Upper lobe of right lung (tissue), 1 donor: ENCODE data around the gene PRSS12. TPM values are rescaled to one million over a fixed set of nuclear protein-coding genes. Genes with fewer than 3 reads are reported as not detected.

ENCODE experiments used
- ATAC-seq: fragments of 200-7000 bp; cut with Tn5 transposase; one replicate; pipeline ENCODE4 v1.9.1; 2020; ENCODE audit warnings: mild to moderate bottlenecking, moderate library complexity
- DNase-seq: peaks from one replicate; pipeline ENCODE4 v3.0.0-alpha.2; 2020
- H3K27ac ChIP-seq: fragments of 200-600 bp; one replicate; pipeline ENCODE4 v1.8.0; 2022
- H3K27me3 ChIP-seq: fragments of 200-600 bp; one replicate; pipeline ENCODE4 v1.8.0; 2022; ENCODE audit warnings: mild to moderate bottlenecking
- H3K36me3 ChIP-seq: fragments of 200-600 bp; one replicate; pipeline ENCODE4 v1.8.0; 2022
- H3K4me1 ChIP-seq: fragments of 200-600 bp; one replicate; pipeline ENCODE4 v1.8.0; 2022
- H3K4me3 ChIP-seq: fragments of 200-600 bp; one replicate; pipeline ENCODE4 v1.8.0; 2022; ENCODE audit warnings: mild to moderate bottlenecking
- H3K9me3 ChIP-seq: fragments of 200-600 bp; one replicate; pipeline ENCODE4 v1.8.0; 2022
- CTCF ChIP-seq: fragments of 200-600 bp; IDR thresholded peaks from one replicate; pipeline ENCODE4 v1.8.0; 2022; ENCODE audit warnings: antibody characterized with exemption
- intact Hi-C: fragments of 100-400 bp; cut with DNase I; formaldehyde crosslinking; loops from one replicate; pipeline ENCODE4 v1.11.0; 2022
- total RNA-seq: library from RNA; stranded (reverse); fragmentation: NEBNext Ultra II Directional; extraction: Animal tissue kit (Norgen Biotek cat#: 25700); gene quantifications from one replicate; pipeline ENCODE4 v1.2.1, GENCODE V29; 2021
- donor health status: DM: no; HTN: yes; CAD: no; lungs with severe emphysema.

Gene PRSS12
- total RNA-seq, 1 donor from 2014 or later = 5.4 TPM

GRCh38 chr4:118285931-118286330 lies 66.9 kb downstream of the PRSS12 start:
- no peaks in the 10 kb centered on the region for H3K36me3 ChIP-seq
- intact Hi-C loops = no loop called here
- no peaks in the 10 kb centered on the region for H3K9me3 ChIP-seq
- no peaks in the 10 kb centered on the region for H3K27me3 ChIP-seq
- ATAC-seq (no peak), DNase-seq (no peak)
- H3K4me1 ChIP-seq = peaks cover 17% of the 10 kb centered on the region
- H3K4me3 ChIP-seq = no peak overlapping the region
- no peak for TF ChIP-seq CTCF
- H3K27ac ChIP-seq = no peak overlapping the region

- intact Hi-C loops = no loop called here
- Histone ChIP-seq H3K9me3 (no peaks in the 10 kb centered on the region), H3K36me3 (peaks cover 10% of the 10 kb centered on the region), H3K4me3 (no peak overlapping the region), H3K27ac (no peak overlapping the region), H3K27me3 (no peaks in the 10 kb centered on the region), H3K4me1 (peaks cover 31% of the 10 kb centered on the region)
- no peak for TF ChIP-seq CTCF
- DNase-seq (no peak), ATAC-seq (peak; percentile 53)
Measured at GRCh38 chr4:118284169-118284568, 68.6 kb downstream of the PRSS12 start.

GRCh38 chr4:118282692-118283091 lies 70.1 kb downstream of the PRSS12 start:
- H3K4me1 ChIP-seq = peaks cover 31% of the 10 kb centered on the region
- intact Hi-C loops = no loop called here

GRCh38 chr4:118281611-118282442 lies 71.0 kb downstream of the PRSS12 start:
- no peak for ATAC-seq
- H3K4me1 ChIP-seq = peaks cover 31% of the 10 kb centered on the region
- DNase-seq = no peak
- H3K4me3 ChIP-seq = no peak overlapping the region
- intact Hi-C loops = no loop called here
- TF ChIP-seq CTCF = no peak
- H3K36me3 ChIP-seq = peaks cover 10% of the 10 kb centered on the region
- H3K27me3 ChIP-seq = no peaks in the 10 kb centered on the region
- no peaks in the 10 kb centered on the region for H3K9me3 ChIP-seq
- no peak overlapping the region for H3K27ac ChIP-seq

More at GRCh38 chr4:118282692-118283091, 70.1 kb downstream of the PRSS12 start:
- ATAC-seq = no peak
- TF ChIP-seq CTCF = no peak
- DNase-seq = no peak
- H3K9me3 ChIP-seq = no peaks in the 10 kb centered on the region
- peaks cover 10% of the 10 kb centered on the region for H3K36me3 ChIP-seq
- H3K27me3 ChIP-seq = no peaks in the 10 kb centered on the region
- no peak overlapping the region for H3K4me3 ChIP-seq
- H3K27ac ChIP-seq = no peak overlapping the region

- H3K36me3 ChIP-seq = peaks cover 10% of the 10 kb centered on the region
- no peak overlapping the region for H3K27ac ChIP-seq
- no peak for DNase-seq
- no peaks in the 10 kb centered on the region for H3K27me3 ChIP-seq
- peak overlapping the region; percentile 76 for H3K4me3 ChIP-seq
- intact Hi-C loops = no loop called here
- peak; percentile 60 for TF ChIP-seq CTCF
- no peaks in the 10 kb centered on the region for H3K9me3 ChIP-seq
- ATAC-seq = peak; percentile 62
- peaks cover 31% of the 10 kb centered on the region for H3K4me1 ChIP-seq
Measured at GRCh38 chr4:118280501-118281218, 72.1 kb downstream of the PRSS12 start.
